Measurements from ENCODE around the gene ABCG8.

GRCh38 chr2:43854671-43855070 is 15.9 kb downstream of the ABCG8 start:
- TF ChIP-seq EZH2phosphoT487 (IDR thresholded peaks at IDR 0.05; ENCODE audit: borderline replicate concordance) (no peak), CTCF (conservative IDR thresholded peaks at IDR 0.05; ENCODE audit: low read length) (no peak)

All from Loucy (cell line).